ENCODE results near the gene POLG.

The POLG gene

GRCh38 chr15:89352476-89352875 is 17.9 kb upstream of the POLG start:
- Histone ChIP-seq H3K27ac (no peak overlapping the region), H3K36me3 (no peaks in the 10 kb centered on the region), H3K9me3 (ENCODE audit: severe bottlenecking) (peaks cover 6% of the 10 kb centered on the region), H3K4me3 (ENCODE audit: low read depth, low read length) (no peak overlapping the region), H3K27me3 (ENCODE audit: insufficient read depth, low read depth, severe bottlenecking) (no peaks in the 10 kb centered on the region)
- DNase-seq: no peak
- TF ChIP-seq, protein P1, sequence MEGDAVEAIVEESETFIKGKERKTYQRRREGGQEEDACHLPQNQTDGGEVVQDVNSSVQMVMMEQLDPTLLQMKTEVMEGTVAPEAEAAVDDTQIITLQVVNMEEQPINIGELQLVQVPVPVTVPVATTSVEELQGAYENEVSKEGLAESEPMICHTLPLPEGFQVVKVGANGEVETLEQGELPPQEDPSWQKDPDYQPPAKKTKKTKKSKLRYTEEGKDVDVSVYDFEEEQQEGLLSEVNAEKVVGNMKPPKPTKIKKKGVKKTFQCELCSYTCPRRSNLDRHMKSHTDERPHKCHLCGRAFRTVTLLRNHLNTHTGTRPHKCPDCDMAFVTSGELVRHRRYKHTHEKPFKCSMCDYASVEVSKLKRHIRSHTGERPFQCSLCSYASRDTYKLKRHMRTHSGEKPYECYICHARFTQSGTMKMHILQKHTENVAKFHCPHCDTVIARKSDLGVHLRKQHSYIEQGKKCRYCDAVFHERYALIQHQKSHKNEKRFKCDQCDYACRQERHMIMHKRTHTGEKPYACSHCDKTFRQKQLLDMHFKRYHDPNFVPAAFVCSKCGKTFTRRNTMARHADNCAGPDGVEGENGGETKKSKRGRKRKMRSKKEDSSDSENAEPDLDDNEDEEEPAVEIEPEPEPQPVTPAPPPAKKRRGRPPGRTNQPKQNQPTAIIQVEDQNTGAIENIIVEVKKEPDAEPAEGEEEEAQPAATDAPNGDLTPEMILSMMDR (IDR thresholded peaks at IDR 0.05; ENCODE audit: low read depth, low read length): no peak

- H3K27me3 ChIP-seq (ENCODE audit: insufficient read depth, low read depth, severe bottlenecking): no peaks in the 10 kb centered on the region
- H3K27ac ChIP-seq: no peak overlapping the region
- H3K4me3 ChIP-seq (ENCODE audit: low read depth, low read length): no peak overlapping the region
- TF ChIP-seq, protein P1 (IDR thresholded peaks at IDR 0.05; ENCODE audit: low read depth, low read length): no peak
- H3K9me3 ChIP-seq (ENCODE audit: severe bottlenecking): no peaks in the 10 kb centered on the region
- no peak for DNase-seq
- no peaks in the 10 kb centered on the region for H3K36me3 ChIP-seq
These were observed 14.6 kb upstream of the POLG start for GRCh38 chr15:89349206-89349558.

GRCh38 chr15:89346516-89347231 is 12.1 kb upstream of the POLG start:
- Histone ChIP-seq H3K27ac (no peak overlapping the region), H3K9me3 (ENCODE audit: severe bottlenecking) (no peaks in the 10 kb centered on the region), H3K36me3 (no peaks in the 10 kb centered on the region), H3K27me3 (ENCODE audit: insufficient read depth, low read depth, severe bottlenecking) (no peaks in the 10 kb centered on the region), H3K4me3 (ENCODE audit: low read depth, low read length) (no peak overlapping the region)
- DNase-seq: no peak
- TF ChIP-seq, protein P1 (IDR thresholded peaks at IDR 0.05; ENCODE audit: low read depth, low read length): no peak

DNA sequence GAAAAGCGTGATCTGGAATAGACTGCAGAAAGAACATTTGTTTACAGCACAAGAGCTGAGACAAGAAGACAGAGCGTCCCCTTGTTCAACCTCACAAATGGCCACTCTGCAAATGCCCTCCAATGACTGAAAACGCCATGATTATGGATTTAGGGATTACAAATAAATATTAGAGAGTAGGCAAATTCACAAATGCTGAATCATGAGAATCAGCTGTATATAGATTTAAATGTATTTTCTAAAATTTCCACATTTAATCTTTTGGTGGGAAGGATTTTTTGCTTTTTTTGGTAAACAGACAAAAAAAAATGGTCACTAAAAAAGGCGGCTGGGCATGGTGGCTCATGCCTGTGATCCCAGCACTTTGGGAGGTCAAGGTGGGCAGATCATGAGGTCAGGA is 10.6 kb upstream of the POLG start:
- TF ChIP-seq, protein P1 (IDR thresholded peaks at IDR 0.05; ENCODE audit: low read depth, low read length): no peak
- H3K4me3 ChIP-seq (ENCODE audit: low read depth, low read length): no peak overlapping the region
- no peak overlapping the region for H3K27ac ChIP-seq
- DNase-seq: no peak
- no peaks in the 10 kb centered on the region for H3K36me3 ChIP-seq
- H3K9me3 ChIP-seq (ENCODE audit: severe bottlenecking): no peaks in the 10 kb centered on the region
- H3K27me3 ChIP-seq (ENCODE audit: insufficient read depth, low read depth, severe bottlenecking): no peaks in the 10 kb centered on the region

GRCh38 chr15:89342840-89343239 is 8.2 kb upstream of the POLG start:
- Histone ChIP-seq H3K27ac (no peak overlapping the region), H3K36me3 (no peaks in the 10 kb centered on the region), H3K9me3 (ENCODE audit: severe bottlenecking) (no peaks in the 10 kb centered on the region), H3K27me3 (ENCODE audit: insufficient read depth, low read depth, severe bottlenecking) (no peaks in the 10 kb centered on the region), H3K4me3 (ENCODE audit: low read depth, low read length) (no peak overlapping the region)
- TF ChIP-seq, protein P1 (IDR thresholded peaks at IDR 0.05; ENCODE audit: low read depth, low read length): no peak
- DNase-seq: no peak

Measured in WERI-Rb-1 (cell line).